SU-DHL-6 (cell line): ENCODE results near the gene KCNE1.
"Not testable (repeated sequence)": the region's sequence is repeated elsewhere in the genome, so short reads cannot be mapped to it uniquely, and the experiment has no call there.

Source experiments
- H2AFZ ChIP-seq: fragments of 200-600 bp; sonication (generic); 2 replicates; pipeline ENCODE4 v1.6.1; 2014; ENCODE audit warnings: low read depth, mild to moderate bottlenecking, moderate library complexity, mixed read lengths, antibody characterized with exemption, low read length; ENCODE audit not compliant: severe bottlenecking
- H3F3A ChIP-seq: fragments of 200-600 bp; shearing (Covaris generic); 2 replicates; pipeline ENCODE4 v1.6.0; 2016; ENCODE audit warnings: antibody characterized with exemption, mild to moderate bottlenecking; ENCODE audit not compliant: insufficient read depth
- H3K27ac ChIP-seq: fragments of 200-600 bp; sonication (generic); 2 replicates; pipeline ENCODE4 v1.5.1; 2016; ENCODE audit warnings: low read depth, mild to moderate bottlenecking, low read length, moderate library complexity, mixed read lengths
- H3K27me3 ChIP-seq: fragments of 200-600 bp; sonication (generic), shearing (Covaris generic); 2 replicates; pipeline ENCODE4 v1.6.0; 2014; ENCODE audit warnings: mild to moderate bottlenecking, low read length
- H3K36me3 ChIP-seq: fragments of 200-600 bp; sonication (generic); 2 replicates; pipeline ENCODE4 v1.6.1; 2014; ENCODE audit warnings: mild to moderate bottlenecking, low read length, mixed read lengths
- H3K4me2 ChIP-seq: fragments of 300-600, 200-600 bp; shearing (Covaris generic), sonication (generic); 2 replicates; pipeline ENCODE4 v1.6.0; 2014; ENCODE audit warnings: low read length, low read depth, mild to moderate bottlenecking; ENCODE audit not compliant: poor library complexity, severe bottlenecking
- H3K4me3 ChIP-seq: fragments of 200-600 bp; sonication (generic); 2 replicates; pipeline ENCODE4 v1.5.1; 2014; ENCODE audit warnings: antibody characterized with exemption, low read length, mild to moderate bottlenecking, mixed read lengths; ENCODE audit not compliant: insufficient read depth, poor library complexity, severe bottlenecking
- H3K79me2 ChIP-seq: fragments of 200-600 bp; sonication (generic); 2 replicates; pipeline ENCODE4 v1.6.1; 2014; ENCODE audit warnings: mild to moderate bottlenecking, low read length, moderate library complexity; ENCODE audit not compliant: insufficient read depth
- H3K9ac ChIP-seq: fragments of 200-600 bp; sonication (generic); 2 replicates; pipeline ENCODE4 v1.7.0; 2014; ENCODE audit warnings: mild to moderate bottlenecking, low read length
- H3K9me2 ChIP-seq: fragments of 200-600 bp; sonication (generic); replicated peaks from 2 replicates; pipeline ENCODE4 v1.6.1; 2014; ENCODE audit warnings: low read length; ENCODE audit not compliant: insufficient read depth
- H3K9me3 ChIP-seq: fragments of 200-600 bp; sonication (generic); 2 replicates; pipeline ENCODE4 v1.6.1; 2014; ENCODE audit warnings: low read length, mixed read lengths; ENCODE audit not compliant: insufficient read depth
- H4K20me1 ChIP-seq: fragments of 200-600 bp; sonication (generic); 2 replicates; pipeline ENCODE4 v1.6.1; 2014; ENCODE audit warnings: low read depth, mild to moderate bottlenecking, antibody characterized with exemption, low read length, moderate library complexity, mixed read lengths

KCNE1 gene

GRCh38 chr21:34427339-34427738 is 84.7 kb downstream of the KCNE1 start:
- not testable (repeated sequence) for H3K4me2 ChIP-seq, H3K27ac ChIP-seq, H3K4me3 ChIP-seq, H3K36me3 ChIP-seq, H2AFZ ChIP-seq, H3F3A ChIP-seq, H3K9me2 ChIP-seq, H3K27me3 ChIP-seq, H4K20me1 ChIP-seq, H3K9me3 ChIP-seq, H3K79me2 ChIP-seq, H3K9ac ChIP-seq

- not testable (repeated sequence) for H2AFZ ChIP-seq, H3K27me3 ChIP-seq, H3K79me2 ChIP-seq
Measured at GRCh38 chr21:34423805-34424204, 88.2 kb downstream of the KCNE1 start, which contains the start of gene SMIM34. Gene SMIM34 (minus strand): TSS chr21:34423951. CDS start chr21:34423839, 112 bp downstream.

GRCh38 chr21:34417448-34418077 is 94.4 kb downstream of the KCNE1 start:
- not testable (repeated sequence) for H3K4me2 ChIP-seq, H3K27me3 ChIP-seq

More at GRCh38 chr21:34423805-34424204, 88.2 kb downstream of the KCNE1 start, which contains the start of gene SMIM34:
- not testable (repeated sequence) for H4K20me1 ChIP-seq, H3K9me3 ChIP-seq, H3K4me3 ChIP-seq, H3K4me2 ChIP-seq, H3F3A ChIP-seq, H3K27ac ChIP-seq, H3K36me3 ChIP-seq, H3K9me2 ChIP-seq, H3K9ac ChIP-seq

GRCh38 chr21:34407294-34407693 is 104.7 kb downstream of the KCNE1 start:
- H3K4me2 ChIP-seq, H3K9me3 ChIP-seq, H2AFZ ChIP-seq, H3K9ac ChIP-seq, H3K36me3 ChIP-seq, H3K79me2 ChIP-seq, H3K27me3 ChIP-seq, H3F3A ChIP-seq, H3K4me3 ChIP-seq, H3K27ac ChIP-seq, H3K9me2 ChIP-seq, H4K20me1 ChIP-seq: not testable (repeated sequence)

More at GRCh38 chr21:34417448-34418077, 94.4 kb downstream of the KCNE1 start:
- H3K4me3 ChIP-seq, H3K9me2 ChIP-seq, H3F3A ChIP-seq, H3K27ac ChIP-seq, H2AFZ ChIP-seq, H3K9ac ChIP-seq, H3K79me2 ChIP-seq, H3K36me3 ChIP-seq, H4K20me1 ChIP-seq, H3K9me3 ChIP-seq: not testable (repeated sequence)

- H3K36me3 ChIP-seq, result not testable (repeated sequence)
Measured at GRCh38 chr21:34406676-34407075, 105.3 kb downstream of the KCNE1 start.

GRCh38 chr21:34406102-34406501 is 105.9 kb downstream of the KCNE1 start:
- H3K27ac ChIP-seq, H3K27me3 ChIP-seq, H3K79me2 ChIP-seq, H3K9me3 ChIP-seq, H3K9me2 ChIP-seq, H3F3A ChIP-seq, H3K36me3 ChIP-seq, H4K20me1 ChIP-seq, H2AFZ ChIP-seq, H3K4me3 ChIP-seq, H3K4me2 ChIP-seq, H3K9ac ChIP-seq: not testable (repeated sequence)

More at GRCh38 chr21:34406676-34407075, 105.3 kb downstream of the KCNE1 start:
- H3K4me2 ChIP-seq, H3F3A ChIP-seq, H3K4me3 ChIP-seq, H3K27me3 ChIP-seq, H3K9me2 ChIP-seq, H4K20me1 ChIP-seq, H2AFZ ChIP-seq, H3K9ac ChIP-seq, H3K79me2 ChIP-seq, H3K9me3 ChIP-seq, H3K27ac ChIP-seq: not testable (repeated sequence)

GRCh38 chr21:34405686-34406085 is 106.3 kb downstream of the KCNE1 start:
- not testable (repeated sequence) for H3K9ac ChIP-seq, H4K20me1 ChIP-seq, H3K4me3 ChIP-seq, H3K36me3 ChIP-seq, H3K27ac ChIP-seq, H3K27me3 ChIP-seq, H2AFZ ChIP-seq, H3K9me2 ChIP-seq, H3K9me3 ChIP-seq, H3F3A ChIP-seq, H3K4me2 ChIP-seq, H3K79me2 ChIP-seq

- H3K9ac ChIP-seq, H2AFZ ChIP-seq, H3F3A ChIP-seq, H3K27ac ChIP-seq, H3K4me3 ChIP-seq, H3K79me2 ChIP-seq, H3K9me2 ChIP-seq, H3K4me2 ChIP-seq, H3K36me3 ChIP-seq, H3K9me3 ChIP-seq, H3K27me3 ChIP-seq, H4K20me1 ChIP-seq: not testable (repeated sequence)
Measured at GRCh38 chr21:34404742-34405141, 107.3 kb downstream of the KCNE1 start.
